Activated T-cell treated with anti-CD3 and anti-CD28 coated beads for 24 hours (primary cell): ENCODE measurements around the gene SLC48A1.
"Not testable (repeated sequence)": the region's sequence is repeated elsewhere in the genome, so short reads cannot be mapped to it uniquely, and the experiment has no call there.

Experiments
- DNase-seq: peaks from one replicate; pipeline ENCODE4 v3.0.0-alpha.2; 2020; ENCODE audit warnings: low read depth

SLC48A1 gene

GRCh38 chr12:47812797-47813510 lies 39.9 kb downstream of the SLC48A1 start:
- DNase-seq = peak; percentile 90

- no peak for DNase-seq
Measured at GRCh38 chr12:47813511-47814196, 40.6 kb downstream of the SLC48A1 start.

GRCh38 chr12:47814539-47815170 lies 41.6 kb downstream of the SLC48A1 start:
- DNase-seq = no peak

GRCh38 chr12:47815447-47815846 lies 42.4 kb downstream of the SLC48A1 start:
- DNase-seq = not testable (repeated sequence)

- no peak for DNase-seq
Measured at GRCh38 chr12:47816403-47817271, 43.6 kb downstream of the SLC48A1 start.

- no peak for DNase-seq
Measured at GRCh38 chr12:47817272-47818006, 44.4 kb downstream of the SLC48A1 start.

GRCh38 chr12:47818007-47818376 lies 45.0 kb downstream of the SLC48A1 start:
- no peak for DNase-seq

- DNase-seq = no peak
Measured at GRCh38 chr12:47818467-47819137, 45.6 kb downstream of the SLC48A1 start.

GRCh38 chr12:47819138-47819895 lies 46.3 kb downstream of the SLC48A1 start:
- DNase-seq = no peak

GRCh38 chr12:47819896-47820630 lies 47.0 kb downstream of the SLC48A1 start, which contains the start of gene HDAC7:
HDAC7 (minus strand) TSS chr12:47819903; CDS start chr12:47819785, 118 bp downstream.
- peak; percentile 68 for DNase-seq

GRCh38 chr12:47820631-47821345 lies 47.8 kb downstream of the SLC48A1 start:
- no peak for DNase-seq

GRCh38 chr12:47821346-47821706 lies 48.3 kb downstream of the SLC48A1 start:
- no peak for DNase-seq

GRCh38 chr12:47822401-47822800 lies 49.4 kb downstream of the SLC48A1 start:
- no peak for DNase-seq

GRCh38 chr12:47822863-47823262 lies 49.8 kb downstream of the SLC48A1 start:
- no peak for DNase-seq

- no peak for DNase-seq
Measured at GRCh38 chr12:47823422-47824086, 50.5 kb downstream of the SLC48A1 start.

GRCh38 chr12:47824198-47824597 lies 51.2 kb downstream of the SLC48A1 start:
- DNase-seq = no peak

- no peak for DNase-seq
Measured at GRCh38 chr12:47824635-47825034, 51.6 kb downstream of the SLC48A1 start.

- DNase-seq = no peak
Measured at GRCh38 chr12:47825173-47825639, 52.2 kb downstream of the SLC48A1 start.
